Loucy (cell line): Measurements from ENCODE around the gene LRCH3.

Experiments
- CTCF ChIP-seq: fragments of 200-600 bp; sonication (generic); conservative IDR thresholded peaks from 2 replicates; pipeline ENCODE4 v1.5.1; 2014; ENCODE audit warnings: mild to moderate bottlenecking, antibody characterized with exemption, low read length
- EZH2phosphoT487 ChIP-seq: fragments of 200-600 bp; IDR thresholded peaks from 2 replicates; pipeline ENCODE4 v1.6.1; 2018; ENCODE audit warnings: antibody characterized with exemption, mild to moderate bottlenecking, moderate library complexity, borderline replicate concordance

DNA sequence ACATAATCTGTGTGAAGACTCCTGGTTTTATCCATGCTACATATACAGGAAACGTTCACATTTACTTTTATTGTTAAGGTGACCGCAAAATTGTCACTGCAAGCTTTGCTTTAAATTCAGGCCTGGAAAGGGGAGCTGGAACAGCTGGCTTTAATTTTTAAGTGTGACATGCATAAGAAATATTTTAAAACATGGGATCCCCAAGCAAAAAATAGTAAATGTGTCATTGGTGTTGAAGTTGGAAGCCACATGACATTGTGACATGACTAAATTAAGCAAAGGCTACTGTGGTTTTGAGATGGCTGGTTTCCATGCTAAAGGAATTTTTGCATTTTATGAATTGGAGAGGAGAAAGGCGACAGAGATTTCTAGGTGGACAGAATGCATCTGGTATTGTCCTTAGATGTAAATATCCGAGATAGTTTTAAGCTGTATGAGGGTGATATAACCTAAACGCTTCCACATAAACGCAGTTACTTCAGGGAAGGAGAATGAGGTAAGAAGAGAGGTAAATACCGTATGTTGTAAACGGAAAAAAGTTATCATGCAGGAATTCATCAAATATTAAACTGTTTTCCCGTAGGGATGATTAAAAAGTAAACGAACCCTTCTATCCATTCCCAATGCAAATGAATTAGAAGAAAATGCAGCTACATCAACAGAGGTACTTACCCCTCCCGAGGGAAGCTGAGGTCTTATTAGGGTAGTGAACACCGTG is 42.3 kb upstream of the LRCH3 start:
- TF ChIP-seq CTCF (no peak), EZH2phosphoT487 (no peak)
